Thyroid gland (tissue), 4 donors: ENCODE results near the gene SELENOF.

Source experiments
- POLR2A ChIP-seq, 2 donors: fragments of 450-650 bp; IDR thresholded peaks; one replicate each; pipeline ENCODE4 v1.6.1; 2017; ENCODE audit warnings: antibody characterized with exemption in 2 of 2, mild to moderate bottlenecking in 2 of 2, moderate library complexity in 1 of 2
- TF ChIP-seq, protein P1 (sequence below), 6 experiments: fragments of 200-600 bp in 3 of 6; fragments of 450-650 bp in 3 of 6; sonication (generic) in 3 of 6; IDR thresholded peaks; one replicate each; pipeline ENCODE4 v1.5.1; 2016 to 2019; ENCODE audit warnings: antibody characterized with exemption in 6 of 6, mild to moderate bottlenecking in 2 of 6, inconsistent platforms in 1 of 6, moderate library complexity in 1 of 6

- TF ChIP-seq, protein P1, sequence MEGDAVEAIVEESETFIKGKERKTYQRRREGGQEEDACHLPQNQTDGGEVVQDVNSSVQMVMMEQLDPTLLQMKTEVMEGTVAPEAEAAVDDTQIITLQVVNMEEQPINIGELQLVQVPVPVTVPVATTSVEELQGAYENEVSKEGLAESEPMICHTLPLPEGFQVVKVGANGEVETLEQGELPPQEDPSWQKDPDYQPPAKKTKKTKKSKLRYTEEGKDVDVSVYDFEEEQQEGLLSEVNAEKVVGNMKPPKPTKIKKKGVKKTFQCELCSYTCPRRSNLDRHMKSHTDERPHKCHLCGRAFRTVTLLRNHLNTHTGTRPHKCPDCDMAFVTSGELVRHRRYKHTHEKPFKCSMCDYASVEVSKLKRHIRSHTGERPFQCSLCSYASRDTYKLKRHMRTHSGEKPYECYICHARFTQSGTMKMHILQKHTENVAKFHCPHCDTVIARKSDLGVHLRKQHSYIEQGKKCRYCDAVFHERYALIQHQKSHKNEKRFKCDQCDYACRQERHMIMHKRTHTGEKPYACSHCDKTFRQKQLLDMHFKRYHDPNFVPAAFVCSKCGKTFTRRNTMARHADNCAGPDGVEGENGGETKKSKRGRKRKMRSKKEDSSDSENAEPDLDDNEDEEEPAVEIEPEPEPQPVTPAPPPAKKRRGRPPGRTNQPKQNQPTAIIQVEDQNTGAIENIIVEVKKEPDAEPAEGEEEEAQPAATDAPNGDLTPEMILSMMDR (IDR thresholded peaks at IDR 0.05), result no peak
- TF ChIP-seq POLR2A (IDR thresholded peaks at IDR 0.05), result no peak
Measured at GRCh38 chr1:86926883-86927282, 13.0 kb upstream of the SELENOF start.
